22Rv1 (cell line): Measurements from ENCODE around the gene ZNF784.

Experiments
- ZFX ChIP-seq: fragments of 450-650 bp; IDR thresholded peaks from 2 replicates; pipeline ENCODE4 v1.6.1; 2017; ENCODE audit warnings: antibody characterized with exemption, borderline replicate concordance
- TF ChIP-seq, protein P1 (sequence below): fragments of 450-650 bp; IDR thresholded peaks from 2 replicates; pipeline ENCODE4 v1.5.1; 2017; ENCODE audit warnings: mild to moderate bottlenecking

DNA sequence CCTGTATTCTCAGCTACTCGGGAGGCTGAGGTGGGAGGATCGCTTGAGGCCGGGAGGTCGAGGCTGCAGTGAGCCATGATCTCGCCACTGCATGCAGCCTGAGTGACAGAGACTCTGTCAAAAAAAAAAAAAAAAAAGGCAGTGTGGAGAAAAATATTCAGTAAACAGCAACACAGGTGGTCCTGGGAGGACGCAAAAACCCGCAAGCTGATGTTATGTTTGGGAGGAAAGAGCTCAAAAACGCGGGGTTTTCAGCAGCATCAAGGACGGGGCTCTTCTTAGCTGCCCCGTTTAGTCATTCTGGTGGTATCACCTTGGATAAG is 599 bp upstream of the ZNF784 start:
- TF ChIP-seq, protein P1, sequence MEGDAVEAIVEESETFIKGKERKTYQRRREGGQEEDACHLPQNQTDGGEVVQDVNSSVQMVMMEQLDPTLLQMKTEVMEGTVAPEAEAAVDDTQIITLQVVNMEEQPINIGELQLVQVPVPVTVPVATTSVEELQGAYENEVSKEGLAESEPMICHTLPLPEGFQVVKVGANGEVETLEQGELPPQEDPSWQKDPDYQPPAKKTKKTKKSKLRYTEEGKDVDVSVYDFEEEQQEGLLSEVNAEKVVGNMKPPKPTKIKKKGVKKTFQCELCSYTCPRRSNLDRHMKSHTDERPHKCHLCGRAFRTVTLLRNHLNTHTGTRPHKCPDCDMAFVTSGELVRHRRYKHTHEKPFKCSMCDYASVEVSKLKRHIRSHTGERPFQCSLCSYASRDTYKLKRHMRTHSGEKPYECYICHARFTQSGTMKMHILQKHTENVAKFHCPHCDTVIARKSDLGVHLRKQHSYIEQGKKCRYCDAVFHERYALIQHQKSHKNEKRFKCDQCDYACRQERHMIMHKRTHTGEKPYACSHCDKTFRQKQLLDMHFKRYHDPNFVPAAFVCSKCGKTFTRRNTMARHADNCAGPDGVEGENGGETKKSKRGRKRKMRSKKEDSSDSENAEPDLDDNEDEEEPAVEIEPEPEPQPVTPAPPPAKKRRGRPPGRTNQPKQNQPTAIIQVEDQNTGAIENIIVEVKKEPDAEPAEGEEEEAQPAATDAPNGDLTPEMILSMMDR: no peak
- no peak for TF ChIP-seq ZFX
